Peyer's patch (tissue), 4 donors: ENCODE data around the gene PRXL2B. TPM values are rescaled to one million over a fixed set of nuclear protein-coding genes. Genes with fewer than 3 reads are reported as not detected.

ENCODE experiments used
- DNase-seq, 3 donors: peaks; one replicate each; pipeline ENCODE4 v3.0.0-alpha.2; 2017 to 2019
- H3K27ac ChIP-seq, 4 donors: fragments of 200-600 bp; sonication (generic); one replicate each; pipeline ENCODE4 v1.5.1; 2016 to 2019
- H3K27me3 ChIP-seq, 2 donors: fragments of 200-600 bp; sonication (generic); one replicate each; pipeline ENCODE4 v1.5.1; 2019
- H3K36me3 ChIP-seq, 3 donors: fragments of 200-600 bp; sonication (generic); one replicate each; pipeline ENCODE4 v1.5.1; 2016 to 2019
- H3K4me1 ChIP-seq, 4 donors: fragments of 200-600 bp; sonication (generic); one replicate each; pipeline ENCODE4 v1.5.1; 2016 to 2019
- H3K4me3 ChIP-seq, 4 donors: fragments of 200-600 bp; sonication (generic); 1 replicate in 3 of 4; 2 replicates in 1 of 4; pipeline ENCODE4 v1.5.1; 2016 to 2019; ENCODE audit warnings: mild to moderate bottlenecking in 1 of 4
- H3K9me3 ChIP-seq, 4 donors: fragments of 200-600 bp; sonication (generic); one replicate each; pipeline ENCODE4 v1.5.1; 2016 to 2019; ENCODE audit warnings: mild to moderate bottlenecking in 1 of 4
- CTCF ChIP-seq, 6 experiments: fragments of 450-650 bp in 4 of 6; fragments of 200-600 bp in 2 of 6; sonication (generic) in 1 of 6; IDR thresholded peaks; one replicate each; pipeline ENCODE4 v1.5.1; 2017 to 2019; ENCODE audit warnings: antibody characterized with exemption in 6 of 6, mild to moderate bottlenecking in 3 of 6, moderate library complexity in 1 of 6
- POLR2A ChIP-seq, 2 donors: fragments of 450-650 bp; IDR thresholded peaks; one replicate each; pipeline ENCODE4 v1.5.1; 2017; ENCODE audit warnings: antibody characterized with exemption in 2 of 2, mild to moderate bottlenecking in 2 of 2, moderate library complexity in 2 of 2
- total RNA-seq, 4 donors: library from RNA; depleted of rRNA; stranded (reverse); fragments of >200 nt; gene quantifications; one replicate each; pipeline ENCODE4 v1.1.0, GENCODE V29; 2016

Gene PRXL2B
- total RNA-seq, 4 donors from 2014 or later, result 41.3 to 79.5 (median 59.0) TPM

DNA sequence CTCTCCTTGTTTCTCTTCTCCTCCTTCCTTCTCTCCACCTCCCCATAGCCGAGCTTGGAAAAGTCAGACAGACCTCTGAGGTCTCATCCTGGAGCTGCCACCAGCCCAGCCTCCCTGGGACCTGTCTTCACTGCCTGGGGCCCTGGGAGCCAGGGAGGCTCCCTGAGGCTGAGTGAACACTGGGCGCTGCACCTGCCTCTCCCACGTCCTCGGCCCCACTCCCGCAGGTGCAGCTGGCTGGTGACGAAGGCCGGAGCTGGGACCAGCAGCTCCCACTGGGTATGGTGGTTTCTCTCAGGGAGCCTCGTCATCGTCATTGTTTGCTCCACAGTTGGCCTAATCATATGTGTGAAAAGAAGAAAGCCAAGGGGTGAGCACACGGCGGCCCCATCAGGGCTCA, 25.1 kb upstream of the PRXL2B start:
- Histone ChIP-seq H3K4me3 (no peak overlapping the region), H3K9me3 (no peaks in the 10 kb centered on the region), H3K27ac (no peak overlapping the region), H3K36me3 (peaks cover 0 to 63% (median 0%) of the 10 kb centered on the region in 3 donors), H3K27me3 (no peaks in the 10 kb centered on the region), H3K4me1 (peaks cover 0 to 45% (median 14%) of the 10 kb centered on the region in 4 donors)
- peak in 1 of 3 donors; percentile 37 for DNase-seq
- TF ChIP-seq CTCF (IDR thresholded peaks at IDR 0.05), result no peak
- TF ChIP-seq POLR2A (IDR thresholded peaks at IDR 0.05), result no peak

DNA sequence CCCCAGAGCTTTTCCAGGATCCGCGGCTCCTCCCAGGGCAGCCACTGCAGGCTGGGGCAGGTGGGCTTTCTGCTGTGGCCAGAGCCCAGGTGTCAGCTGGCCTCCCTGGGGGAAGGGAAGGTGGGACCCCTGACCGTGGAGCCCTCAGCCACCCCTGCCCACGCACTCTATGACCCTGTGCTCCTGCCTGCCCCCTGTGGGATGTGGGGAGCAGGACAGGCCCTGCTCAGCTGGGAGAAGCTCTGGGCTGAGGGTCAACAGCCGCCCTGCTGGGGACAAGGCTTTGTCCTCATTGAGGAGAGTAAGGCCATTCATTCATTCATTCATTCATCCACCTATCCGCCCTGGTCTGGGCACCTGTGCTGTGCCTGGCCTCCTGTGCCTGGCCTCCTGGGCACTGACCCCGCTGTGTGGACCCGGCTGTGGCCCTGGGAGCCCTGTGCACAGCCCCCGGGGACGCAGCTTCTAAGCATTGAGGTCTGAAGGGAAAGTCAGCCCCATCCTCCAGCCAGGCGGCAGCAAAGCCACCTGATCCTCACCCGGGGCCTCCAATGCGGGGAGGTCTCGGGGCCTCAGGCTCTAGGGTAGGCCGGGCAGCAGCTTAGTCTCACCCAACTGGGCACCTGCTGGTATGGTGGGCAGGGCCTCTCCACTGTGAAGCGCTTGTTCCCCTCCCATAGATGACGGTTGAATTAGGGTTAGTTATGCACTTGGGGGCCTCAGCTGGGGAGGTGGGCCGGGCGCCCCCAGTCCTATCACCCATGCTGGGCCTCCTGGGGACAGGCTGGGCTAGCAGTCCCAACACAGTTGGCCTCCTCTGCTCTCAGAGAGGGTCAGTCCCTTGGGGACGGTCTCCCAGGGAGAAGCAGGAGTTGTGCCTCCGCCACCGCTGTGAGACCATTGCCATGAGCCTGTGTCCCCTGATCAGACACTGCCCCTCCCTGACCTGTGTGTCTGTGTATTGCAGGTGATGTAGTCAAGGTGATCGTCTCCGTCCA, 24.4 kb upstream of the PRXL2B start:
- H3K27ac ChIP-seq, result no peak overlapping the region

GRCh38 chr1:2563205-2563604, 23.4 kb upstream of the PRXL2B start:
- Histone ChIP-seq H3K4me1 (peaks cover 0 to 32% (median 3%) of the 10 kb centered on the region in 4 donors), H3K36me3 (peaks cover 0 to 59% (median 0%) of the 10 kb centered on the region in 3 donors), H3K4me3 (no peak overlapping the region), H3K27ac (no peak overlapping the region), H3K9me3 (no peaks in the 10 kb centered on the region), H3K27me3 (peaks cover 0 to 4% of the 10 kb centered on the region in 2 donors)
- TF ChIP-seq CTCF (IDR thresholded peaks at IDR 0.05) (no peak), POLR2A (IDR thresholded peaks at IDR 0.05) (no peak)
- DNase-seq, result peak in 1 of 3 donors; percentile 44

More for the DNA sequence above, 24.4 kb upstream of the PRXL2B start:
- H3K9me3 ChIP-seq, result no peaks in the 10 kb centered on the region
- no peak overlapping the region for H3K4me3 ChIP-seq
- peaks cover 0 to 2% of the 10 kb centered on the region in 2 donors for H3K27me3 ChIP-seq
- H3K4me1 ChIP-seq, result peaks cover 0 to 42% (median 12%) of the 10 kb centered on the region in 4 donors
- peaks cover 0 to 63% (median 0%) of the 10 kb centered on the region in 3 donors for H3K36me3 ChIP-seq
- TF ChIP-seq CTCF (IDR thresholded peaks at IDR 0.05), result peak in 5 of 6 experiments; percentile 30 to 66 (median 51)
- TF ChIP-seq POLR2A (IDR thresholded peaks at IDR 0.05), result no peak
- peak in 1 of 3 donors; percentile 54 for DNase-seq

GRCh38 chr1:2564006-2564814, 22.4 kb upstream of the PRXL2B start:
- TF ChIP-seq CTCF (IDR thresholded peaks at IDR 0.05) (no peak), POLR2A (IDR thresholded peaks at IDR 0.05) (no peak)
- peaks cover 0 to 4% of the 10 kb centered on the region in 2 donors for H3K27me3 ChIP-seq
- H3K27ac ChIP-seq, result no peak overlapping the region
- H3K4me3 ChIP-seq, result no peak overlapping the region
- no peaks in the 10 kb centered on the region for H3K9me3 ChIP-seq
- H3K36me3 ChIP-seq, result peaks cover 0 to 49% (median 0%) of the 10 kb centered on the region in 3 donors
- peak in 1 of 3 donors; percentile 49 for DNase-seq
- peaks cover 0 to 23% (median 3%) of the 10 kb centered on the region in 4 donors for H3K4me1 ChIP-seq

GRCh38 chr1:2564815-2565374, 21.7 kb upstream of the PRXL2B start:
- Histone ChIP-seq H3K27ac (no peak overlapping the region), H3K9me3 (no peaks in the 10 kb centered on the region), H3K4me1 (peaks cover 0 to 16% (median 0%) of the 10 kb centered on the region in 4 donors), H3K4me3 (no peak overlapping the region), H3K27me3 (peaks cover 0 to 4% of the 10 kb centered on the region in 2 donors), H3K36me3 (peaks cover 0 to 42% (median 0%) of the 10 kb centered on the region in 3 donors)
- TF ChIP-seq CTCF (IDR thresholded peaks at IDR 0.05) (no peak), POLR2A (IDR thresholded peaks at IDR 0.05) (no peak)
- peak in 1 of 3 donors; percentile 67 for DNase-seq
